GM18951 (cell line): ENCODE measurements around the gene ZNF616.
"Not testable (repeated sequence)": the region's sequence is repeated elsewhere in the genome, so short reads cannot be mapped to it uniquely, and the experiment has no call there.

Experiments used
- POLR2A ChIP-seq: IDR thresholded peaks from 4 replicates; pipeline ENCODE4 v1.6.1; 2011; ENCODE audit warnings: mild to moderate bottlenecking; ENCODE audit not compliant: insufficient read length, insufficient read depth; ENCODE audit errors: extremely low read depth
- in situ Hi-C: fragments of 300-500 bp; cut with MboI; formaldehyde crosslinking; loops from one replicate; pipeline ENCODE4 v1.12.0; 2022; ENCODE audit warnings: low sequenced_read_pairs, mixed read lengths, inconsistent platforms; ENCODE audit not compliant: unreplicated experiment

ZNF616 gene

GRCh38 chr19:52140032-52140710 is 433 bp upstream of the ZNF616 start:
- TF ChIP-seq POLR2A, result no peak
- in situ Hi-C loops, result no loop called here

- in situ Hi-C loops, result no loop called here
- no peak for TF ChIP-seq POLR2A
Measured at GRCh38 chr19:52138983-52139251, 821 bp downstream of the ZNF616 start.

DNA sequence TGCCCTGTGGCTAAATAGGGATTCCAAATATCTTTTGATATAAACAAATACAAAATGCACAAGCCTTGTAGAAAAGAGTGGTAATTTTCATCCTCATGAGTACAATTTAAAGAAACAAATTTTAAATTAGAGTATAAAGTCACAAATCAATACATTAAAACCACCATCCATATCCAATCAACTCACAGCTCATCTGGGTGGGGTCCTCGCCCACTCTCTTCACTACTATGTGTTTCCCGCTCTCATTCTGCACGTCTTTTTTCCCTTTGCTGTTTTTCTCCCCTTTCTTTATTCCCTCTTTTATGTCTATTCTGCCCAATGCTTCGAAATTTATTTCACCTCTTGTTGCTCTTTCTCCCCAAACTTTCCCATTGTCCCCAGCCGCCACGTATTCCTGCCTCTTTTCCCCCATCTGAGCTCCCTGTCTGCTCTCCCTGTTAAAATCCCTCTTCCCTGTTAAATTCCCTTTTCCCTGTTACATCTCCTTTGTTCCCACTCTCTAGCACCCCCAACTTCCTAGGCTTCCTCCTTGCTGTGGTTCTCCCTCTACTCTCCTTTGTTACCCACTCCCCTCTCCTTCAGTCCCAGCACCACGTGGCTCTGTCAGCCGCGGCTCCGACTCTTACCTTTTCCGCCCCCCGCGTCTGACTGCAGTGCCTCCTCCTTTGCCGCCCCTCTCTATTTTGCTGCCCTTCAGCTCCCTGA is 1.3 kb downstream of the ZNF616 start:
- no peak for TF ChIP-seq POLR2A
- in situ Hi-C loops, result no loop called here

GRCh38 chr19:52120286-52120685 is 19.5 kb downstream of the ZNF616 start:
- TF ChIP-seq POLR2A, result no peak
- in situ Hi-C loops, result no loop called here

- no peak for TF ChIP-seq POLR2A
- in situ Hi-C loops, result no loop called here
Measured at GRCh38 chr19:52115526-52116053, 24.1 kb downstream of the ZNF616 start.

- in situ Hi-C loops, result no loop called here
- TF ChIP-seq POLR2A, result no peak
Measured at GRCh38 chr19:52114691-52115090, 25.0 kb downstream of the ZNF616 start.

DNA sequence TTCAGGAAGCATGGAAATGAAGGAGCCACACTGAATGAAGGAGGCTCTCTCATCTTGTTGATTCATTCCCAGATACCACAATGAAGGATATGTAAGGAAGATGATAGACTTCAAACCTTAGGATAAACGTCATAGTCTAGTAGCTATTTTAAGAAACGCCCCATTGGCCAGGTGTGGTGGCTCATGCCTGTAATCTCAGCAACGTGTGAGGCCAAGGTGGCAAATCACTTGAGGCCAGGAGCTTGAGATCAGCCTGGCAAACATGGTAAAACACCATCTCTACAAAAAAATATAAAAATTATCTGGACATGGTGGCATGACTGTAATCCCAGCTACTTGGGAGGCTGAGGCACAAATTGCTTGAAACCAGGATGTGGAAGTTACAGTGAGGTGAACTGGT is 27.1 kb downstream of the ZNF616 start:
- in situ Hi-C loops, result no loop called here
- TF ChIP-seq POLR2A, result no peak

DNA sequence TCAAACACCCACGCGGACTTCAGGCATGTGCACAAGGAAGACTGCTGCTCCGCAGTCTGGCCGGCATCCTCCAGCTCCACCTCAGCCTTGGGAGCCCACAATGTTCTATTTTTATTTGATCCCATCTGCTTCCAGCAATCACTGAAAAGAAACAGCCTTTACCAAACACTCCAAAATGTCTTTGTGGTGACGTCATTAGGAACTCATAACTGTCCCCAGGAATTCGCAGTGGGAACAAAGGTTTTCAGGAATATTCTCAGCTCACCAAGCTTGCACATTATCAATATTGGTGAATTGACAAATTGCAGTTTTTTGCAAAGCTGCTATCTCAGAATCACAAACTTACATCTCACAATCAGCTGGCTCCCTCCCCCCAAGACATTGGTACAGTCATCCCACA is 29.0 kb downstream of the ZNF616 start:
- TF ChIP-seq POLR2A, result no peak
- in situ Hi-C loops, result no loop called here

- in situ Hi-C loops, result no loop called here
Measured at GRCh38 chr19:52102782-52103181, 37.0 kb downstream of the ZNF616 start.

DNA sequence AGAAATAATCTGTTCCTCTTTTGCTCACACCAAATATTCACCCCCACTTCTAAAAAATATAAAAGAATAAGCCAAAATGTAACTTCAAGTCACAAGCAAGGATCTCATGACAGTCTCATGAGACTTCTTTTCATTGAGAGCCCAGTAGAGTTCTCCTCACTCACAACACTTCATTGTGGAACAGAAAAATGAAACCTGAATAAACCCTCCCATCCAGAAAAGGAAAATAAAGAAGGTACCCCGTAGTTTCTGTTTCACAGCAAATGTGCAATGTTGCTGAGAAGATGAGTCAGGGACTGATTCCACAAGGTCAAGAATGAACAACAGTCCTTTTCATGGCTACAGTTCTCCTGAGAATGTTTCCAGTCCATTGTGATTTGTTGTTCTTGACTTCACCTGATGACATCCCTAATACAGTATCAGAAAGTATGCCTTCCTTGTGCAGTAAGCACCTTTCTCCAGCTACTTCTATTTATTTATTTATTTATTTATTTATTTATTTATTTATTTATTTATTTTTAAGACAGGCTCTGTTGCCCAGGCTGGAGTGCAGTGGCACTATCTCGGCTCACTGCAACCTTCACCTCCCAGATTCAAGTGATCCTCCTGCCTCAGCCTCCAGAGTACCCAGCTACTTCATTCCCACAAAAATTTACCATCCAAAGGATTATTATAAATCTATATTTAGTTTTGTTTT is 37.7 kb downstream of the ZNF616 start:
- in situ Hi-C loops, result no loop called here
- TF ChIP-seq POLR2A, result no peak

More at GRCh38 chr19:52102782-52103181, 37.0 kb downstream of the ZNF616 start:
- no peak for TF ChIP-seq POLR2A

GRCh38 chr19:52099497-52100138 is 40.1 kb downstream of the ZNF616 start:
- TF ChIP-seq POLR2A, result no peak
- in situ Hi-C loops, result no loop called here

DNA sequence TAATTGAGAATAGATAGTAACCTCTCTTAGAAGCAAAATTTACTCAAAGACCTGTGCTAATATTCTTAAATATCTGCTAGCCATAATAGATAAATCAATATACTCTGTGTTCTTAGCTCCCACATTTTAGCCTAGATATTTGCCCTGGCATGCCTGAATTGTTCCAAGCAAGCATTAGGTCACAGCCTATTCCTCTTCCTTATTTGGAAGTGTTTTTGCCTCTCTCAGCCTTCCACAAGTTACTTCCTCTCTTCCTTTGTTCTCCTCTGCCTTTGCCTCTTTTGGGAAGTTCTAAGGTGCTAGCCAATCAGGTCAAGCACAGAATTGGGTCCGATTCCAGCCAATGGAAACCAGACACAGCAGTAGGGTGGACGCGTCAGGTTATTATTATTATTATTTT is 43.3 kb downstream of the ZNF616 start:
- in situ Hi-C loops, result not testable (repeated sequence)
